HEK293 (cell line): ENCODE results near the gene ACP3.

Experiments
- CTCF ChIA-PET: fragments of 350-600 bp; formaldehyde crosslinking; extraction: SDS; loops from one replicate; lab custom pipeline; 2021; ENCODE audit warnings: antibody characterized with exemption; lab: Yijun Ruan, JAX
- POLR2A ChIA-PET: fragments of 300-600 bp; formaldehyde crosslinking; extraction: SDS; loops from one replicate; lab custom pipeline; 2020; ENCODE audit warnings: antibody characterized with exemption, inconsistent platforms; lab: Yijun Ruan, JAX
- H3K27ac ChIP-seq: fragments of 200-500 bp; sonication (Bioruptor generic); 2 replicates; pipeline ENCODE4 v1.5.1; 2014; ENCODE audit warnings: low read depth, low read length, control low read depth, inconsistent platforms; ENCODE audit errors: extremely low read depth
- H3K36me3 ChIP-seq, 2 experiments: fragments of 200-500 bp in 1 of 2; sonication (Bioruptor generic) in 1 of 2; 1 replicate in 1 of 2; 2 replicates in 1 of 2; pipeline ENCODE4 v1.5.1; 2014 to 2017; ENCODE audit warnings: inconsistent platforms in 2 of 2, low read length in 2 of 2; ENCODE audit not compliant: control insufficient read depth in 2 of 2, insufficient read depth in 1 of 2
- H3K4me1 ChIP-seq: fragments of 200-500 bp; sonication (Bioruptor generic); 2 replicates; pipeline ENCODE4 v1.5.1; 2014; ENCODE audit warnings: mild to moderate bottlenecking, low read length, inconsistent platforms; ENCODE audit not compliant: control insufficient read depth, insufficient read depth
- H3K4me3 ChIP-seq: 2 replicates; pipeline ENCODE4 v1.5.1; 2011; ENCODE audit warnings: low read depth, mild to moderate bottlenecking, control low read depth, low read length, moderate library complexity
- H3K9me3 ChIP-seq: fragments of 200-500 bp; sonication (Bioruptor generic); 2 replicates; pipeline ENCODE4 v1.5.1; 2014; ENCODE audit warnings: low read depth, low read length, inconsistent platforms; ENCODE audit not compliant: control insufficient read depth, insufficient read depth
- BCL11B ChIP-seq: fragments of 450-650 bp; formaldehyde crosslinking; IDR thresholded peaks from 2 replicates; pipeline ENCODE4 v1.5.1; 2016; ENCODE audit warnings: low read depth, missing biosample characterization, missing genetic modification characterization
- FEZF1 ChIP-seq: fragments of 450-650 bp; formaldehyde crosslinking; IDR thresholded peaks from 2 replicates; pipeline ENCODE4 v1.5.1; 2016; ENCODE audit warnings: missing biosample characterization, missing genetic modification characterization
- IKZF3 ChIP-seq: fragments of 450-650 bp; IDR thresholded peaks from 2 replicates; pipeline ENCODE4 v1.5.0; 2018; ENCODE audit warnings: missing biosample characterization, mild to moderate bottlenecking, missing genetic modification characterization, moderate library complexity
- MZF1 ChIP-seq: fragments of 450-650 bp; formaldehyde crosslinking; IDR thresholded peaks from 2 replicates; pipeline ENCODE4 v1.5.1; 2017; ENCODE audit warnings: missing biosample characterization, missing genetic modification characterization, borderline replicate concordance
- OSR2 ChIP-seq: fragments of 450-650 bp; formaldehyde crosslinking; IDR thresholded peaks from 2 replicates; pipeline ENCODE4 v1.5.1; 2016; ENCODE audit warnings: missing biosample characterization, missing genetic modification characterization
- SETDB1 ChIP-seq: IDR thresholded peaks from one replicate; pipeline ENCODE4 v1.6.1; 2017; ENCODE audit warnings: mild to moderate bottlenecking, low read length, moderate library complexity, mixed read lengths; ENCODE audit not compliant: insufficient read length
- SP7 ChIP-seq: fragments of 450-650 bp; formaldehyde crosslinking; IDR thresholded peaks from 2 replicates; pipeline ENCODE4 v1.5.1; 2016; ENCODE audit warnings: missing biosample characterization, missing genetic modification characterization
- TCF7L2 ChIP-seq: IDR thresholded peaks from 2 replicates; pipeline ENCODE4 v1.6.1; 2011; ENCODE audit warnings: low read depth, mild to moderate bottlenecking, inconsistent platforms, low read length, moderate library complexity, borderline replicate concordance
- TRIM28 ChIP-seq: IDR thresholded peaks from 2 replicates; pipeline ENCODE4 v1.6.1; 2011; ENCODE audit warnings: low read length, control low read depth, borderline replicate concordance
- ZBTB20 ChIP-seq: fragments of 450-650 bp; formaldehyde crosslinking; IDR thresholded peaks from 2 replicates; pipeline ENCODE4 v1.5.1; 2016; ENCODE audit warnings: missing biosample characterization, missing genetic modification characterization
- ZBTB48 ChIP-seq: fragments of 450-650 bp; formaldehyde crosslinking; IDR thresholded peaks from 2 replicates; pipeline ENCODE4 v1.5.1; 2016; ENCODE audit warnings: missing biosample characterization, missing genetic modification characterization
- ZBTB8A ChIP-seq: fragments of 450-650 bp; formaldehyde crosslinking; IDR thresholded peaks from 2 replicates; pipeline ENCODE4 v1.5.1; 2016; ENCODE audit warnings: missing biosample characterization, missing genetic modification characterization
- ZNF133 ChIP-seq: fragments of 450-650 bp; formaldehyde crosslinking; IDR thresholded peaks from 2 replicates; pipeline ENCODE4 v1.5.1; 2016; ENCODE audit warnings: missing biosample characterization, missing genetic modification characterization
- ZNF2 ChIP-seq: fragments of 450-650 bp; formaldehyde crosslinking; IDR thresholded peaks from 2 replicates; pipeline ENCODE4 v1.5.1; 2016; ENCODE audit warnings: missing biosample characterization, missing genetic modification characterization
- ZNF223 ChIP-seq: fragments of 450-650 bp; formaldehyde crosslinking; IDR thresholded peaks from 2 replicates; pipeline ENCODE4 v1.5.1; 2016; ENCODE audit warnings: missing biosample characterization, missing genetic modification characterization
- ZNF335 ChIP-seq: fragments of 450-650 bp; formaldehyde crosslinking; conservative IDR thresholded peaks from 2 replicates; pipeline ENCODE4 v1.5.1; 2016; ENCODE audit warnings: missing biosample characterization, missing genetic modification characterization
- ZNF341 ChIP-seq: fragments of 450-650 bp; formaldehyde crosslinking; IDR thresholded peaks from 2 replicates; pipeline ENCODE4; 2016; ENCODE audit warnings: low read depth, missing biosample characterization, missing genetic modification characterization
- ZNF433 ChIP-seq: fragments of 450-650 bp; formaldehyde crosslinking; IDR thresholded peaks from 2 replicates; pipeline ENCODE4 v1.5.1; 2016; ENCODE audit warnings: missing biosample characterization, missing genetic modification characterization, low read depth
- ZNF544 ChIP-seq: fragments of 450-650 bp; formaldehyde crosslinking; IDR thresholded peaks from 2 replicates; pipeline ENCODE4 v1.5.0; 2017; ENCODE audit warnings: missing biosample characterization, missing genetic modification characterization
- ZNF549 ChIP-seq: fragments of 450-650 bp; IDR thresholded peaks from 2 replicates; pipeline ENCODE4 v1.5.1; 2018; ENCODE audit warnings: missing biosample characterization, missing genetic modification characterization, mild to moderate bottlenecking, inconsistent platforms, moderate library complexity
- ZNF555 ChIP-seq: fragments of 450-650 bp; formaldehyde crosslinking; conservative IDR thresholded peaks from 2 replicates; pipeline ENCODE4 v1.5.1; 2017; ENCODE audit warnings: missing biosample characterization, mild to moderate bottlenecking, missing genetic modification characterization, inconsistent platforms
- ZNF843 ChIP-seq: fragments of 450-650 bp; formaldehyde crosslinking; IDR thresholded peaks from 2 replicates; pipeline ENCODE4 v1.5.1; 2016; ENCODE audit warnings: missing biosample characterization, missing genetic modification characterization
- TF ChIP-seq, protein P1 (sequence below): fragments of 450-650 bp; formaldehyde crosslinking; IDR thresholded peaks from 2 replicates; pipeline ENCODE4 v1.5.1; 2017; ENCODE audit warnings: missing biosample characterization, missing genetic modification characterization
- TF ChIP-seq, protein P2 (sequence below): fragments of 450-650 bp; formaldehyde crosslinking; IDR thresholded peaks from 2 replicates; pipeline ENCODE4 v1.5.1; 2017; ENCODE audit warnings: missing biosample characterization, missing genetic modification characterization

Gene ACP3, protein sequence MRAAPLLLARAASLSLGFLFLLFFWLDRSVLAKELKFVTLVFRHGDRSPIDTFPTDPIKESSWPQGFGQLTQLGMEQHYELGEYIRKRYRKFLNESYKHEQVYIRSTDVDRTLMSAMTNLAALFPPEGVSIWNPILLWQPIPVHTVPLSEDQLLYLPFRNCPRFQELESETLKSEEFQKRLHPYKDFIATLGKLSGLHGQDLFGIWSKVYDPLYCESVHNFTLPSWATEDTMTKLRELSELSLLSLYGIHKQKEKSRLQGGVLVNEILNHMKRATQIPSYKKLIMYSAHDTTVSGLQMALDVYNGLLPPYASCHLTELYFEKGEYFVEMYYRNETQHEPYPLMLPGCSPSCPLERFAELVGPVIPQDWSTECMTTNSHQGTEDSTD

DNA sequence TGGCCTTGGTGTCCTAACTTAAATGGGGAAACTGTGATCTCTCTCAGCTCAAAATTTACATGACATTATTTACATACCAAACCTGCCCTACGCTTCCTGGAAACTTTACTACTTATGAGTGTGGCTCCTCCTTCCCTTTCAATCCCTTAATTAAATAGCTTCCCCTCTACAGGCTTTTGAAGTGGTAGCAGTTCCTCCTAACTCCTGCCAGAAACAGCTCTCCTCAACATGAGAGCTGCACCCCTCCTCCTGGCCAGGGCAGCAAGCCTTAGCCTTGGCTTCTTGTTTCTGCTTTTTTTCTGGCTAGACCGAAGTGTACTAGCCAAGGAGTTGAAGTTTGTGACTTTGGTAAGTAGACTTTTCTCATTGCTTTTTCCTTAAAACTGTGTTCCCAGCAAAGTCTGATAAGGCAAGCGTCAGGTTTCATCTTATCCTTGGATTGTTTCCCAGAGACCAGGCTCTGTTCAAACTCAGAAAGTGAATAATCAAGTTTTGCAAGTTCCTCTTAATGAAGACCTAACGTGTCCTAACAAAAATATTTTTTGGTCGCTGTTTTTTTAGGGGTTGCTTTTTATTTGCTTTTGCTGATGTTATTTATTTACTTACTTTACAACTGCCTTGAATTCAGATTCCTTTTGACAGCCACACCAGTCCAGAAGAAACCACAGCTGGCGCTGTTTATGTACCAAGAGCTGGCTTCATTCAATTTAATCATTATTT lies at the start of gene ACP3:
Gene ACP3, plus strand, starts transcription at position 179 of the 720 bp plus-strand sequence. Its CDS starts 50 bp downstream, at position 229.
- Histone ChIP-seq H3K4me3 (no peak within 1 kb of the TSS), H3K27ac (peak within 1 kb of the TSS; percentile 86), H3K4me1 (peaks cover 7% of the 10 kb centered on the region), H3K9me3 (no peaks in the 10 kb centered on the region), H3K36me3 (no peaks in the 10 kb centered on the region)
- TF ChIP-seq ZNF223 (no peak), IKZF3 (tag by site-specific recombination) (no peak), ZNF555 (no peak), ZNF433 (tag by site-specific recombination) (no peak), ZNF2 (tag by site-specific recombination) (peak; percentile 74), ZNF341 (peak; percentile 48), ZNF549 (tag by site-specific recombination) (no peak), ZNF133 (tag by site-specific recombination) (no peak), SETDB1 (peak; percentile 57), BCL11B (tag by site-specific recombination) (no peak), SP7 (tag by site-specific recombination) (peak; percentile 41; the same call in 1 of the 2 replicates), ZNF335 (tag by site-specific recombination) (peak; percentile 25), ZBTB48 (peak; percentile 33; the same call in 1 of the 2 replicates), ZNF544 (tag by site-specific recombination) (no peak), OSR2 (tag by site-specific recombination) (peak; percentile 72), TRIM28 (0 out of 2 replicates have a peak, but pooled peaks have one; percentile 12), ZBTB8A (tag by site-specific recombination) (no peak), FEZF1 (tag by site-specific recombination) (peak; percentile 77), MZF1 (peak; percentile 71; the same call in 1 of the 2 replicates), ZBTB20 (peak; percentile 51; the same call in 1 of the 2 replicates), ZNF843 (tag by site-specific recombination) (0 out of 2 replicates have a peak, but pooled peaks have one; percentile 14), TCF7L2 (peak; percentile 57; the same call in 1 of the 2 replicates)
- TF ChIP-seq, protein P1, sequence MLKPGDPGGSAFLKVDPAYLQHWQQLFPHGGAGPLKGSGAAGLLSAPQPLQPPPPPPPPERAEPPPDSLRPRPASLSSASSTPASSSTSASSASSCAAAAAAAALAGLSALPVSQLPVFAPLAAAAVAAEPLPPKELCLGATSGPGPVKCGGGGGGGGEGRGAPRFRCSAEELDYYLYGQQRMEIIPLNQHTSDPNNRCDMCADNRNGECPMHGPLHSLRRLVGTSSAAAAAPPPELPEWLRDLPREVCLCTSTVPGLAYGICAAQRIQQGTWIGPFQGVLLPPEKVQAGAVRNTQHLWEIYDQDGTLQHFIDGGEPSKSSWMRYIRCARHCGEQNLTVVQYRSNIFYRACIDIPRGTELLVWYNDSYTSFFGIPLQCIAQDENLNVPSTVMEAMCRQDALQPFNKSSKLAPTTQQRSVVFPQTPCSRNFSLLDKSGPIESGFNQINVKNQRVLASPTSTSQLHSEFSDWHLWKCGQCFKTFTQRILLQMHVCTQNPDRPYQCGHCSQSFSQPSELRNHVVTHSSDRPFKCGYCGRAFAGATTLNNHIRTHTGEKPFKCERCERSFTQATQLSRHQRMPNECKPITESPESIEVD, result peak; percentile 97
- TF ChIP-seq, protein P2, sequence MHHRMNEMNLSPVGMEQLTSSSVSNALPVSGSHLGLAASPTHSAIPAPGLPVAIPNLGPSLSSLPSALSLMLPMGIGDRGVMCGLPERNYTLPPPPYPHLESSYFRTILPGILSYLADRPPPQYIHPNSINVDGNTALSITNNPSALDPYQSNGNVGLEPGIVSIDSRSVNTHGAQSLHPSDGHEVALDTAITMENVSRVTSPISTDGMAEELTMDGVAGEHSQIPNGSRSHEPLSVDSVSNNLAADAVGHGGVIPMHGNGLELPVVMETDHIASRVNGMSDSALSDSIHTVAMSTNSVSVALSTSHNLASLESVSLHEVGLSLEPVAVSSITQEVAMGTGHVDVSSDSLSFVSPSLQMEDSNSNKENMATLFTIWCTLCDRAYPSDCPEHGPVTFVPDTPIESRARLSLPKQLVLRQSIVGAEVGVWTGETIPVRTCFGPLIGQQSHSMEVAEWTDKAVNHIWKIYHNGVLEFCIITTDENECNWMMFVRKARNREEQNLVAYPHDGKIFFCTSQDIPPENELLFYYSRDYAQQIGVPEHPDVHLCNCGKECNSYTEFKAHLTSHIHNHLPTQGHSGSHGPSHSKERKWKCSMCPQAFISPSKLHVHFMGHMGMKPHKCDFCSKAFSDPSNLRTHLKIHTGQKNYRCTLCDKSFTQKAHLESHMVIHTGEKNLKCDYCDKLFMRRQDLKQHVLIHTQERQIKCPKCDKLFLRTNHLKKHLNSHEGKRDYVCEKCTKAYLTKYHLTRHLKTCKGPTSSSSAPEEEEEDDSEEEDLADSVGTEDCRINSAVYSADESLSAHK (tag by site-specific recombination), result peak; percentile 55; the same call in 1 of the 2 replicates
- ChIA-PET POLR2A (no interaction called here), CTCF (interaction anchor here (0.9 to 1.2 kb wide), 4 partner anchors 25 to 107 kb away, joined by 3 to 4 read pairs (median 4); no protein-coding TSS in a partner anchor)
